ENCODE measurements around the gene HS3ST1.

Gene HS3ST1

GRCh38 chr4:11428899-11429698 is 405 bp upstream of the HS3ST1 start:
- Histone ChIP-seq H3K4me1 (ENCODE audit: insufficient read depth, low read length, poor library complexity, severe bottlenecking) (no peaks in the 10 kb centered on the region), H3K9ac (ENCODE audit: low read depth, low read length, poor library complexity, severe bottlenecking) (no peak overlapping the region), H3K4me2 (ENCODE audit: low read depth, low read length, poor library complexity, severe bottlenecking) (no peak overlapping the region), H3F3A (ENCODE audit: low read depth) (no peaks in the 10 kb centered on the region), H4K20me1 (ENCODE audit: insufficient read depth, low read length, poor library complexity, severe bottlenecking) (no peaks in the 10 kb centered on the region), H2AFZ (ENCODE audit: low read length) (no peak overlapping the region), H3K9me2 (replicated peaks; ENCODE audit: low read depth, low read length) (no peaks in the 10 kb centered on the region), H3K4me3 (ENCODE audit: low read length, poor library complexity, severe bottlenecking) (no peak overlapping the region), H3K36me3 (ENCODE audit: insufficient read depth, low read length) (no peaks in the 10 kb centered on the region), H3K79me2 (ENCODE audit: insufficient read depth, low read length) (no peaks in the 10 kb centered on the region), H3K27me3 (ENCODE audit: insufficient read depth, low read length, poor library complexity, severe bottlenecking) (no peaks in the 10 kb centered on the region), H3K9me3 (ENCODE audit: insufficient read depth, low read depth, low read length) (no peaks in the 10 kb centered on the region)
- no peak for TF ChIP-seq EZH2phosphoT487 (IDR thresholded peaks at IDR 0.05; ENCODE audit: borderline replicate concordance)
- no peak for TF ChIP-seq CTCF (conservative IDR thresholded peaks at IDR 0.05; ENCODE audit: low read length)

DNA sequence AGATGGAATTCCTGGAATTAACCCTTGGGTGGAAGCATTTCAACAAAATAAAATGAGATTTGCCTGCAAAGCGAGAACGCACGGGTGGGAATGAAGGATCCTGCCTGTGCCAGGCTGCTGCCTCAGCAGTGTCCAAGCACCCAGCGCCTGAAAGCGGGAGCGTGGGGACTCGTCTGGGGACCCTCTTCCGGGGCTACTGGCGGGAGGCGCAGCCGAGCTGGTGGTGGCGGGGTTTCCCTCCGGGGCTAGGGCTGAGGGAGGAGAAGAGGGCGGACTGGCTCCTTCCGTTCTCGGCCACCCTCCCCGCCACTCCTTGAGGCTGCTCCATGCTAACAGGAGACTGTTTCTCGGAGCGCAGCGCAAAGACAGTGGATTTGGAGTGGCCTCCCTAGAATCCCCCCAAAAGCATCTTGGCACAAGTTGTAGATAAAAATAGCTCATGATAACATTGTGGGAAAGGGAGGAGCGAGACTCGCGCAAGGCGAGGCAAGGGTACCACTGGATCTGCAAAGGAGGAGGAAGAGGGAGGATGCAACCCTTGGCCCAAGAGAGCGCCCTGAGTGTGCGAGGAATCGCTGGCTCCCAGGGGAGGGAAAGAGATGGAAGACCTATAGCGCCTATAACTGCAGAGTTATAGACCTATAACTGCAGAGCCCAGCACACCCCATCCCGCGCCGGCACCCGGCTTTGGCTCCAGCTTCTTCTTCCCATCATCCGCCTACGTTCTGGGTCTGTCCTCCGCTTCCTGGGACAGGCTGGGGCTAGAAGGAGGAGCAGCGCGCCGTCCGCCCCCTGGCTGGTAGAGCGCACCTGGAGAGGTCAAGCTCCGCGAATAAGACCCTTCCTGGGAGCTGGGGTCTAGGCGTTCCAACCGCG is 1.3 kb downstream of the HS3ST1 start:
- Histone ChIP-seq H3K4me1 (ENCODE audit: insufficient read depth, low read length, poor library complexity, severe bottlenecking) (no peaks in the 10 kb centered on the region), H3F3A (ENCODE audit: low read depth) (no peaks in the 10 kb centered on the region), H3K9ac (ENCODE audit: low read depth, low read length, poor library complexity, severe bottlenecking) (no peak overlapping the region), H4K20me1 (ENCODE audit: insufficient read depth, low read length, poor library complexity, severe bottlenecking) (no peaks in the 10 kb centered on the region), H3K36me3 (ENCODE audit: insufficient read depth, low read length) (no peaks in the 10 kb centered on the region), H3K4me2 (ENCODE audit: low read depth, low read length, poor library complexity, severe bottlenecking) (no peak overlapping the region), H3K27me3 (ENCODE audit: insufficient read depth, low read length, poor library complexity, severe bottlenecking) (no peaks in the 10 kb centered on the region), H2AFZ (ENCODE audit: low read length) (no peak overlapping the region), H3K79me2 (ENCODE audit: insufficient read depth, low read length) (no peaks in the 10 kb centered on the region), H3K4me3 (ENCODE audit: low read length, poor library complexity, severe bottlenecking) (no peak overlapping the region), H3K9me3 (ENCODE audit: insufficient read depth, low read depth, low read length) (no peaks in the 10 kb centered on the region), H3K9me2 (replicated peaks; ENCODE audit: low read depth, low read length) (no peaks in the 10 kb centered on the region)
- TF ChIP-seq EZH2phosphoT487 (IDR thresholded peaks at IDR 0.05; ENCODE audit: borderline replicate concordance): no peak
- no peak for TF ChIP-seq CTCF (conservative IDR thresholded peaks at IDR 0.05; ENCODE audit: low read length)

GRCh38 chr4:11426731-11427120 is 2.0 kb downstream of the HS3ST1 start:
- H3K79me2 ChIP-seq (ENCODE audit: insufficient read depth, low read length): no peaks in the 10 kb centered on the region
- H3K4me2 ChIP-seq (ENCODE audit: low read depth, low read length, poor library complexity, severe bottlenecking): no peak overlapping the region
- H3K9me3 ChIP-seq (ENCODE audit: insufficient read depth, low read depth, low read length): no peaks in the 10 kb centered on the region
- H3K4me3 ChIP-seq (ENCODE audit: low read length, poor library complexity, severe bottlenecking): no peak overlapping the region
- H3K27me3 ChIP-seq (ENCODE audit: insufficient read depth, low read length, poor library complexity, severe bottlenecking): no peaks in the 10 kb centered on the region
- TF ChIP-seq CTCF (conservative IDR thresholded peaks at IDR 0.05; ENCODE audit: low read length): no peak
- no peak for TF ChIP-seq EZH2phosphoT487 (IDR thresholded peaks at IDR 0.05; ENCODE audit: borderline replicate concordance)
- no peaks in the 10 kb centered on the region for H3K9me2 ChIP-seq (replicated peaks; ENCODE audit: low read depth, low read length)
- no peaks in the 10 kb centered on the region for H3K4me1 ChIP-seq (ENCODE audit: insufficient read depth, low read length, poor library complexity, severe bottlenecking)
- no peaks in the 10 kb centered on the region for H4K20me1 ChIP-seq (ENCODE audit: insufficient read depth, low read length, poor library complexity, severe bottlenecking)
- H2AFZ ChIP-seq (ENCODE audit: low read length): no peak overlapping the region
- no peaks in the 10 kb centered on the region for H3K36me3 ChIP-seq (ENCODE audit: insufficient read depth, low read length)
- no peak overlapping the region for H3K9ac ChIP-seq (ENCODE audit: low read depth, low read length, poor library complexity, severe bottlenecking)
- no peaks in the 10 kb centered on the region for H3F3A ChIP-seq (ENCODE audit: low read depth)

Measured in Loucy (cell line).